HG03196 (cell line): ENCODE measurements around the gene ARGLU1.
A peak's percentile ranks its signal among the peaks of the same experiment; 100 is the strongest.
"Not testable (repeated sequence)": the region's sequence is repeated elsewhere in the genome, so short reads cannot be mapped to it uniquely, and the experiment has no call there.

ENCODE experiments used
- ATAC-seq: cut with Tn5 transposase; IDR thresholded peaks from one replicate; pipeline ENCODE4 v1.9.1; 2021; ENCODE audit not compliant: unreplicated experiment

ARGLU1 gene, protein sequence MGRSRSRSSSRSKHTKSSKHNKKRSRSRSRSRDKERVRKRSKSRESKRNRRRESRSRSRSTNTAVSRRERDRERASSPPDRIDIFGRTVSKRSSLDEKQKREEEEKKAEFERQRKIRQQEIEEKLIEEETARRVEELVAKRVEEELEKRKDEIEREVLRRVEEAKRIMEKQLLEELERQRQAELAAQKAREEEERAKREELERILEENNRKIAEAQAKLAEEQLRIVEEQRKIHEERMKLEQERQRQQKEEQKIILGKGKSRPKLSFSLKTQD

GRCh38 chr13:106567474-106568298 lies at the start of gene ARGLU1:
Gene ARGLU1 (minus strand): TSS chr13:106568137. CDS start chr13:106567919, 218 bp downstream.
- peak; percentile 75 for ATAC-seq

DNA sequence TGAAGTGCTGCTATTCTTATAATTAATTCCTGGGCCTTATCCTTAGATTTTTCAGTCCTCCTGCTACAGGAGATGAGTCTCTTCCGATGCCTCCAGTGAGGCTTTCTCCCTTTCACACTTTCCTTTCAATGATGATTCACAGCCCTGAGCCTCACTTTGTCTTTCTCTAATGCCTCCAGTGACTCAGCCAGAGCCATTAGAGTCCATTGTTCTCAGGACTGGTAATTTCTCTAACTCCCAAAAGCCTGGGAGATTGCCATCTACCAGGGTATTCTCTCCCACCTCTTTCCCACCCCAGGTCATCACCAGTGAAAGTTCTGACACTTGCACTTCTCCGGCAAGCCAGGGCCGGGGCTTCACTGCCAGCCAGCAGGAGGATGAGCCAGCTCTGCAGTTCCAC lies 49.6 kb upstream of the ARGLU1 start:
- ATAC-seq: no peak

DNA sequence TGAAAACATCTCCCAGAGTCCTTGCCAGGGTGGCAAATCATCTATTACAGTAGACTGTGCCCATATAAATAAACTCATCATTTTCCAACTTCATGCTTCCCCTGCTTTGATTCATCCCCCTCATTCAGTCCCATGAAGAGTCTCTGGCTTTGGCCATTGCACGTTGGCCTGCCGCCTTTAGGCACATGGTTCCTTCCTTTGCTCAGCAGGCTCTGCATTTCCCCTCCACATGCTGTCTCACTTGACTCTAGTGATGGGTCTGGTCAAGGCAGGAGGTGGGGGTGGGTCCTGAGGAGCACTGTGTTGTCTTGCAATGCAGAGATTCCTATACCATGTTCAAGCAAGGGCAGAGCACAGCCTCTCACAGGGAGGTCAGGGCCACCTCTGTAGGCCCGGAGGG lies 48.8 kb upstream of the ARGLU1 start:
- ATAC-seq: no peak

- ATAC-seq: no peak
These were observed 46.9 kb upstream of the ARGLU1 start for GRCh38 chr13:106614874-106615273.

DNA sequence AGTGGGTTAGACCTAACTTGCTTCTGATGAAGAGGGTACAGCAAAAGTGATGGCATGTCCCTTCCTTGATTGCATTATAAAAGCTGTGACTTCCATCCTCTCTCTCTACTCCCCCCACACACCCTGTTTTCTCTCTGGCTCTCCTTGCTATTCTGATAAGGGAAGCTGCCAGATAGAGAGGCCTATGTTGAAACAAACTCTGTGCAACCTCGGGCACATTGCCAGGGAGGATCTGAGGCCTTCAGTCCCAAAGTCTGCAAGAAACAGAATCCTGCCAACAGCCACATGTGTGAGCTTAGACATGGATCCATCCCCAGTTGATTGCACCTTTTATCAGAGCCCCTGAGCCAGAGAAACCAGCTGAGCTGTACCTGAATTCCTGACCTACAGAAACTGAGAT lies 44.8 kb upstream of the ARGLU1 start:
- ATAC-seq: no peak

DNA sequence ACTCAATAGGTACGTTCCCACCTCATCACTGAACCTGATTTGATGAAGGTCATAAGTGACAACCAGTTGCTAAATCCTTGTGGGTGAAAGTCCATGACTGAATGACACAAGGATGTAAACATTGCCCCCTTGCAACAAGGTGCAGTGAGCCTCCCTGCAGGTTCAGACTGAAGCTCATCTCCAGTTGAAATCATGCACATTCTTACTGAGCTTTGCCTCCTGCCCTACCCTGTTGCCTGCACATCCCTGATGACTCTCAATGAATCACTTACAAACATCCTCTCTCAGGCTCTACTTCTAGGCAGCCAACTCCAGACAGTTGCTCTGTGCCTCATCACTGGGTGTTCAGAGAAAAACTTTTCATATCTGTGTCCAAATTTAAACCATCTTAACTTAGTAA lies 42.5 kb upstream of the ARGLU1 start:
- no peak for ATAC-seq

DNA sequence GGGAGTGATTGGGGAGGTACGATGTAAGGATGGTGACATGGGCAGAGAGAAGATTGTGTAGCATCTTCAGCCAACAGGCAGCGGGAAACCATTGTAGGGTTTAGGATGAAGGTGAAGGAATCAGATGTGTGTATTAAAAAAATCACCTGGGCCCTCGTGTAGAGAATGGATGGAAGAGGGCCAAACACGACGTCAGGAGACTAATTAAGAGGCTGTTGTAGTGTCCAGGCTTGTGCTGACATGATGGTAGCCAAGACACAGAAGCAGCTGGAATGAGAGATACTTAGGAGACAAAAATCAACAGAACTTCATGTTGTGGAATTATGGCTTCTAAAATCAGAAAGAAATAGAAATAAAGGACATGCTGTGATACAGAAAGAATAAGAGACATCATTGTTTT lies 41.2 kb upstream of the ARGLU1 start:
- no peak for ATAC-seq

- ATAC-seq: no peak
These were observed 35.6 kb upstream of the ARGLU1 start for GRCh38 chr13:106603546-106603945.

GRCh38 chr13:106602178-106602577 lies 34.2 kb upstream of the ARGLU1 start:
- ATAC-seq: no peak

DNA sequence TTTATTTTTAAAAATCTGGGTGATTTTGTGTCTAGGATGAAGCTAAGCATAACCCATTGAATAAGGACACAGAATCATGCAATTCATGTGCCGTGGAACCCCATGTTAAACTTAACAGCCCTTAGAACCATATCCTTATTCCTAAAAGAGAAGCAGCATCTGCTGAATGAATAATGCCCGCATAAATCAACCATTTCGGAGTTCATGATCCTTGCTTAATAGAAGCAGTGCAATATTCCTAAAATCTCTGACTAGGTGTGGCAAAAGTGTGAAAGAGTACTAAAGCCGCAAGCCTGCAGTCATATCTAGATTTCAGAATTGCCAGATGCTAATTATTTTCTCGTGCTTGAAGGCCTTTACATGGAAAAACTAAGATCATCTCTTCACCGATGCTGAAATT lies 33.6 kb upstream of the ARGLU1 start:
- no peak for ATAC-seq

DNA sequence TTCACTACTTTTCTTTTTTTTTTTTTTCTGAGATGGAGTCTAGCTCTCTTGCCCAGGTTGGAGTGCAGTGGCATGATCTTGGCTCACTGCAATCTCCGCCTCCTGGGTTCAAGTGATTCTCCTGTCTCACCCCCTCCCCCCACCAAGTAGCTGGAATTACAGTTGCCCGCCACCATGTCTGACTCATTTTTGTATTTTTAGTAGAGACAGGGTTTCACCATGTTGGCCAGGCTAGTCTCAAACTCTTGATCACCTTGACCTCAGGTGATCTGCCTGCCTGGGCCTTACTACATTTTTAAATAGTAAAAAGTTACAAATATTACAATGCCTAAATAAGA lies 32.8 kb upstream of the ARGLU1 start:
- ATAC-seq: not testable (repeated sequence)

DNA sequence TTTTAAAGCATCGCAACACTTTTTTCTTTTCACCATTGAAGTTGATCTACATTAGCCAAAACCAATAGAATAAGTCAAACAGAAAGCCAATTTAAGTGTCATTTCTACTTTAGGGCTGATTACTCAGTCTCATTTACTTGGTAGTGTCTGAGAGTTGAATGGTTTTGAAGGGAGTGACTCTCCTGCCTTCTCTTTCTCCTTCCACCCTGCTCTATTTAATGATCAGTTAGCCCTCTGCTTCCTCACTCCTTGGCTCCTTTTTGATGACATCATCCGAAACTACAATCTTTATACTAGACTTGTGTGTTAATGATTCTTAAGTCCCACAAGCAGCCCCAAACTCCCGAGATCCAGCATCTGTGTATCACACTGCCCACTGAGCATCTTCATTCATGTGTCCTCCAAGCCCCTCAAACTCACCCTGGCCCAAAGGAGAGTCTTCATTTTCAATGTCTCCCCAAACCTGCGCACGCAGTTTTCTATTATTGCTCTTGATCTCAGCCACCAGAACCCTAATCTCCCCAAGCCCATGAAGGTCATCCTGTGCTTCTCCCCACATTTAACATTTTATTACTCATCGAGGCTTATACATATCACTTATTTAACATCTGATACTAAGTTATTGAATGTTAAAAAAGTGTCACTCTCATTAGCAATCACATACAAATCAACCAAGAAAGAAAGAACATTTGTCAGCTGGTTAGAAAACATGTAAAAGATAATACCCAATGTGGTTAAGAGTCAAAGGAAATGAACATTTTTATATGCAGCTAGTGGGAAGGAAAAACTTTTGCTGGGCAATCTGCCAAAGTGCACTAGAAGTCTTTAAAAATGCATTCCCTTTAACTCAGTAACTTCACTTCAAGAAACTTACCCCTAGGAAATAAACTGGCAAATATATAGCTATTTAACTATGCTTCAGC lies 32.2 kb upstream of the ARGLU1 start:
- ATAC-seq: no peak

GRCh38 chr13:106597749-106598395 lies 29.9 kb upstream of the ARGLU1 start:
- no peak for ATAC-seq

DNA sequence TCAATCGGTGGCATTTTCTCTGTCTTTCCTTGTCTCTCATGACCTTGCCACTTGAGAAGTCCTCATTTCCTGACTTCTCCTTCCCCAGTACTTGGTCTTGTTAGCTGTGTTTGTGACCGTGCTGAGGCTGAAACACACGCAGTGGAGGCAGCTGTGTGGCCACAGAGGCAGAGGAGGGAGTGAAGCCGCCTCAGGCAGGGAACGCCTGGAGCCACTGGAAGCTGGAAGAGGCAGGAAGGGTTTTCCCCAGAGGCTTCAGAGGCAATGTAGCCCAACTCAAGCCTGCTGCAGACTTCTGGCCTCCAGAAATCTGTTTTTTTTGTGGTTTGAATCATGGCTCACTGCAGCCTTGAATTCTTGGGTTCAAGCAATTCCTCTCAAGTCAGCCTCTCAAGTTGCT lies 29.2 kb upstream of the ARGLU1 start:
- no peak for ATAC-seq

- ATAC-seq: no peak
These were observed 28.5 kb upstream of the ARGLU1 start for GRCh38 chr13:106596275-106596937.

GRCh38 chr13:106595625-106596024 lies 27.7 kb upstream of the ARGLU1 start:
- no peak for ATAC-seq

- no peak for ATAC-seq
These were observed 27.0 kb upstream of the ARGLU1 start for GRCh38 chr13:106594980-106595379.

DNA sequence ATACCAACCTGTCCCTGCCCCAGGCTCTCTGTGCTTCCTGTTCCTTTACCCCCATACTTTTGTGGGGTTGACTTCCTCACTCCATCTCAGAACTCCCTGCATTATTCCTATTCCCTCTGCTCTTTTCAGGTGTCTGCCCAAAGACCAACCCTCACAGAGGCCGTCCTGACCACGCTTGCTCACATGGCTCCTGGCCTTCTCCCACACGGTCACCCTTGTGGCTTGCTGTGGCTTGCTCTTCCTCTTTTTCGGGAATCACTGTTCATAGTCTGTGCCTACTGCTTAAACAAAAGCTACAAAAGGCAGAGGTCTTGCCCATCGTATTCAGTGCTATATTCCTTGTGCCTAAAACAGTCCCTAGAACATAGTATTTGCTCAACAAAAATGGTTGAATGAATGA lies 25.2 kb upstream of the ARGLU1 start:
- no peak for ATAC-seq

- ATAC-seq: no peak
These were observed 23.4 kb upstream of the ARGLU1 start for GRCh38 chr13:106591299-106591698.

- no peak for ATAC-seq
These were observed 21.8 kb upstream of the ARGLU1 start for GRCh38 chr13:106589716-106590115.

GRCh38 chr13:106588367-106588766 lies 20.4 kb upstream of the ARGLU1 start:
- no peak for ATAC-seq
